Mesendoderm (in vitro differentiated cells): Measurements from ENCODE around the gene KLK12.

Source experiments
- DNase-seq: peaks from one replicate; pipeline ENCODE4 v3.0.0; 2013
- H2AK5ac ChIP-seq: 2 replicates; pipeline ENCODE4 v1.6.1; 2013; ENCODE audit warnings: low read length, inconsistent platforms
- H2BK120ac ChIP-seq: 2 replicates; pipeline ENCODE4 v1.6.1; 2013; ENCODE audit warnings: low read depth, mild to moderate bottlenecking, low read length, moderate library complexity, mixed read lengths
- H2BK15ac ChIP-seq: replicated peaks from 2 replicates; pipeline ENCODE4 v1.6.1; 2013; ENCODE audit warnings: low read depth, mild to moderate bottlenecking, moderate library complexity
- H2BK5ac ChIP-seq: 2 replicates; pipeline ENCODE4 v1.6.1; 2013; ENCODE audit warnings: low read length, inconsistent platforms
- H3K18ac ChIP-seq: 2 replicates; pipeline ENCODE4 v1.6.1; 2013; ENCODE audit warnings: mild to moderate bottlenecking, low read length, mixed read lengths
- H3K23ac ChIP-seq: one replicate; pipeline ENCODE4 v1.6.1; 2013; ENCODE audit warnings: low read length
- H3K27ac ChIP-seq: 2 replicates; pipeline ENCODE4 v1.5.1; 2013; ENCODE audit warnings: low read depth, mild to moderate bottlenecking, inconsistent platforms, low read length, moderate library complexity
- H3K27me3 ChIP-seq: 2 replicates; pipeline ENCODE4 v1.6.1; 2013; ENCODE audit warnings: low read length, control low read depth, mild to moderate bottlenecking, inconsistent platforms; ENCODE audit not compliant: insufficient read depth, poor library complexity
- H3K36me3 ChIP-seq: 2 replicates; pipeline ENCODE4 v1.6.1; 2013; ENCODE audit warnings: low read length, inconsistent platforms; ENCODE audit not compliant: control insufficient read depth, insufficient read depth
- H3K4ac ChIP-seq: one replicate; pipeline ENCODE4 v1.6.1; 2013; ENCODE audit warnings: low read depth, mild to moderate bottlenecking, low read length, moderate library complexity
- H3K4me1 ChIP-seq: 2 replicates; pipeline ENCODE4 v1.6.1; 2013; ENCODE audit warnings: low read depth, low read length, inconsistent platforms; ENCODE audit not compliant: control insufficient read depth
- H3K4me2 ChIP-seq: 2 replicates; pipeline ENCODE4 v1.6.1; 2013; ENCODE audit warnings: low read length
- H3K4me3 ChIP-seq: 2 replicates; pipeline ENCODE4 v1.5.1; 2013; ENCODE audit warnings: mild to moderate bottlenecking, low read length
- H3K56ac ChIP-seq: one replicate; pipeline ENCODE4 v1.6.1; 2013; ENCODE audit warnings: low read length
- H3K79me1 ChIP-seq: 2 replicates; pipeline ENCODE4 v1.6.1; 2013; ENCODE audit warnings: low read length, inconsistent platforms
- H3K79me2 ChIP-seq: 2 replicates; pipeline ENCODE4 v1.6.1; 2013; ENCODE audit warnings: mild to moderate bottlenecking, low read length; ENCODE audit not compliant: control insufficient read depth, insufficient read depth
- H3K9ac ChIP-seq: 2 replicates; pipeline ENCODE4 v1.6.1; 2013; ENCODE audit warnings: low read length, inconsistent platforms
- H4K5ac ChIP-seq: one replicate; pipeline ENCODE4 v1.6.1; 2013; ENCODE audit warnings: low read length
- H4K8ac ChIP-seq: one replicate; pipeline ENCODE4 v1.6.1; 2013; ENCODE audit warnings: low read depth, mild to moderate bottlenecking, control low read depth, low read length, moderate library complexity
- WGBS: extraction: QIAGEN DNeasy Blood & Tissue Kit; methylation state at CpG from one replicate; pipeline ENCODE4 v1.1.7; 2013; ENCODE audit warnings: low lambda C conversion rate, missing lambda C conversion rate; ENCODE audit not compliant: insufficient coverage; ENCODE audit errors: extremely low coverage; 5-methylcytosine and 5-hydroxymethylcytosine counted together

Gene KLK12

GRCh38 chr19:51010066-51010795 lies 24.6 kb downstream of the KLK12 start:
- Histone ChIP-seq H3K4me1 (no peaks in the 10 kb centered on the region), H2BK15ac (no peak overlapping the region), H3K27ac (no peak overlapping the region), H3K4me3 (no peak overlapping the region), H3K23ac (no peak overlapping the region), H3K27me3 (no peaks in the 10 kb centered on the region), H3K18ac (no peak overlapping the region), H3K79me2 (no peaks in the 10 kb centered on the region), H2BK5ac (no peak overlapping the region), H2BK120ac (no peak overlapping the region), H3K79me1 (no peaks in the 10 kb centered on the region), H3K9ac (no peak overlapping the region), H4K8ac (no peak overlapping the region), H3K4ac (no peak overlapping the region), H4K5ac (no peak overlapping the region), H2AK5ac (no peak overlapping the region), H3K36me3 (no peaks in the 10 kb centered on the region), H3K56ac (no peak overlapping the region), H3K4me2 (no peak overlapping the region)
- WGBS, result no CpG with 5 or more reads among the region's 4 CpGs
- no peak for DNase-seq

DNA sequence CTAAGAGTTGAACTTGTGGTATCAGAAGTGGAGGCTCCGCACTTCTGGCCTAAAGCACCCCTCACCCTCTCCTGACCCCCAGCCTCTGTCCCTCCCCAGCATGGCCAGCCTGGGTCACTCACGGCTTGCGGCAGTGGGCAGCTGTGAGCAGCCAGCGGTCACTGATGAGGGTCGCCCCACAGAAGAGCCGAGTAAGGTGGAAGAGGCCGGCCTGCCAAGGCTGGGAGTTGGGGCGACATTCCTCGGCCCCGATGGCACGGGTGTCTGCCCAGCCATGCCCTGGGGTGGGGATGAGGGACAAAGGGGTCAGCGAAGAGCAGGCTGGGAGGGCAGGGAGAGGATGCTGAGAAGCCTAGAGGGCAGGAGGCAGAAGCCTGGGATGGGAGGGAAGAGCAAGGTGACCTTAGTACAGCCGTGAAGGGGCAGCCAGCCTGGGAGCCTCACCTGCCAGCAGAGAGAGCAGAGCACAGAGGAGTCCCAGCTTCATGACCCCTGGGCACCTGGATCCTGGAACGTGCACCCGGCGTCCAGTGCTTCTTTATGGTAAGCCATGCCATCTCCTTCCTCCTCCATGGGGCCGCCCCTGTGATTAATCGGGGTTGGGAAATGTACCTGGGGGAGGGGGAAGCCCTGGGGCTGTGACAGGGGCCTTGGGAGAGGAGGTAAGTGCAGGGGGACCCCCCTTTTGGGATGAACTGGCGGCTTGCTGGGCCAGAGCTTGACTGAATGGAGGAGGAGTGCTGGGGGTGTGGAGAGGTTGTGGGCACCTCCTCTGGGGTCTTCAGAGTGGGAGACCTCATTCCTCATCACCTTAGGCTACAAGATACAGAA lies 25.5 kb downstream of the KLK12 start:
- H3K23ac ChIP-seq, result no peak overlapping the region
- H3K4ac ChIP-seq, result no peak overlapping the region
- no peak overlapping the region for H3K18ac ChIP-seq
- no peaks in the 10 kb centered on the region for H3K36me3 ChIP-seq
- H3K27ac ChIP-seq, result no peak overlapping the region
- no peak overlapping the region for H2BK120ac ChIP-seq
- no peak overlapping the region for H3K9ac ChIP-seq
- H3K27me3 ChIP-seq, result no peaks in the 10 kb centered on the region
- WGBS, result no CpG with 5 or more reads among the region's 19 CpGs
- H3K79me1 ChIP-seq, result no peaks in the 10 kb centered on the region
- H2BK15ac ChIP-seq, result no peak overlapping the region
- no peaks in the 10 kb centered on the region for H3K79me2 ChIP-seq
- DNase-seq, result no peak
- no peak overlapping the region for H4K5ac ChIP-seq
- H2BK5ac ChIP-seq, result no peak overlapping the region
- no peak overlapping the region for H2AK5ac ChIP-seq
- H4K8ac ChIP-seq, result no peak overlapping the region
- H3K4me2 ChIP-seq, result no peak overlapping the region
- no peak overlapping the region for H3K4me3 ChIP-seq
- H3K4me1 ChIP-seq, result no peaks in the 10 kb centered on the region
- no peak overlapping the region for H3K56ac ChIP-seq

DNA sequence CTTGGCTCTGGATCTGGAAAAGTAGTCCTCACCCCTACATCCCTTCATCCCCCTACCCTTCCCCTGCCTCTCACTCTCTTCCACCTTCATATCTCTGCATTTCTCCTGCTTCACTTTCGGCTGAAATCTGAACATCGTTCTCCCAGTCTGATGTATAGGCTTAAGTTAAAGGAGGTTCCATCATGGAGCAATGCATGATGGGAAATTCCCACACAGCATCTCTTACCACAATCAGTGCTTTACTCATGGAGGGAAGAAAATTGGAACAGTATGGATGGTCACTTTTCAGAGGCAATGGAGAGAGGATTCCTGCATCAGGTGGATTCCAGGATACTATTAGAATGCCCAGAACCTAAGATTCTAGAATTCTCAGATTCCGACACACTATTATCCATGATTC lies 27.3 kb downstream of the KLK12 start:
- DNase-seq, result no peak
- Histone ChIP-seq H3K79me2 (no peaks in the 10 kb centered on the region), H3K27me3 (no peaks in the 10 kb centered on the region), H2AK5ac (no peak overlapping the region), H3K18ac (no peak overlapping the region), H3K23ac (no peak overlapping the region), H3K79me1 (no peaks in the 10 kb centered on the region), H2BK15ac (no peak overlapping the region), H3K4ac (no peak overlapping the region), H3K9ac (no peak overlapping the region), H3K27ac (no peak overlapping the region), H4K5ac (no peak overlapping the region), H2BK5ac (no peak overlapping the region), H3K56ac (no peak overlapping the region), H3K36me3 (no peaks in the 10 kb centered on the region), H3K4me2 (no peak overlapping the region), H3K4me3 (no peak overlapping the region), H2BK120ac (no peak overlapping the region), H3K4me1 (no peaks in the 10 kb centered on the region), H4K8ac (no peak overlapping the region)
- WGBS, result no CpG with 5 or more reads among the region's 3 CpGs

DNA sequence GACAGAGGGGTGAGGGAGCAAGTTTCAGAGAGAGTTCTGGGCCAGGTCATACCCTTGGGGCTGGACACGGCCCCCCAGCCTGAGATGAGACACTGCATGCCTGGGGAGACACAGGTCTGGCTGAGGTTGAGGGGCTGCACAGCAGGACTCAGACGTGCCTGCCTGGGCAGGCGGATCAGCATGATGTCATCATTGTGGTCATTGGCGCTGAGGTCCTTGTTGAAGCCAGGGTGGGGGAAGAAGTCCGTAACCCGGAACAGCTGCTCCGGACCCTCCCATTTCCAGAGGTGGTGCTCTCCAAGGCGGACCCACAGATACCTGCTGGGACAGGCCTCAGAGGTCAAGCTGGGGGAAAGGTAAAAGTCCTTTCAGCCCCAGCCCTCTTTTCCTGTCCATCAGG lies 28.4 kb downstream of the KLK12 start:
- H3K4ac ChIP-seq, result no peak overlapping the region
- no peak overlapping the region for H2BK120ac ChIP-seq
- no peak overlapping the region for H3K23ac ChIP-seq
- H2BK15ac ChIP-seq, result no peak overlapping the region
- H2BK5ac ChIP-seq, result no peak overlapping the region
- H3K9ac ChIP-seq, result no peak overlapping the region
- H3K4me3 ChIP-seq, result no peak overlapping the region
- H3K4me1 ChIP-seq, result no peaks in the 10 kb centered on the region
- H2AK5ac ChIP-seq, result no peak overlapping the region
- no peaks in the 10 kb centered on the region for H3K27me3 ChIP-seq
- no peaks in the 10 kb centered on the region for H3K36me3 ChIP-seq
- no peak overlapping the region for H3K27ac ChIP-seq
- H3K79me2 ChIP-seq, result no peaks in the 10 kb centered on the region
- DNase-seq, result no peak
- no peak overlapping the region for H3K18ac ChIP-seq
- H3K4me2 ChIP-seq, result no peak overlapping the region
- WGBS, result no CpG with 5 or more reads among the region's 8 CpGs
- no peaks in the 10 kb centered on the region for H3K79me1 ChIP-seq
- H3K56ac ChIP-seq, result no peak overlapping the region
- no peak overlapping the region for H4K5ac ChIP-seq
- H4K8ac ChIP-seq, result no peak overlapping the region

- DNase-seq, result no peak
- Histone ChIP-seq H3K79me2 (no peaks in the 10 kb centered on the region), H3K36me3 (no peaks in the 10 kb centered on the region), H4K8ac (no peak overlapping the region), H3K23ac (no peak overlapping the region), H2BK5ac (no peak overlapping the region), H3K4me2 (no peak overlapping the region), H4K5ac (no peak overlapping the region), H3K9ac (no peak overlapping the region), H3K4me3 (no peak overlapping the region), H3K4ac (no peak overlapping the region), H2AK5ac (no peak overlapping the region), H3K27ac (no peak overlapping the region), H3K18ac (no peak overlapping the region), H3K79me1 (no peaks in the 10 kb centered on the region), H3K27me3 (no peaks in the 10 kb centered on the region), H3K4me1 (no peaks in the 10 kb centered on the region), H2BK120ac (no peak overlapping the region), H3K56ac (no peak overlapping the region), H2BK15ac (no peak overlapping the region)
- no CpG with 5 or more reads among the region's 1 CpG for WGBS
Observed at GRCh38 chr19:51005248-51005647, 29.6 kb downstream of the KLK12 start.
